ENCODE data around the gene DLD.
"Not testable (repeated sequence)": the region's sequence is repeated elsewhere in the genome, so short reads cannot be mapped to it uniquely, and the experiment has no call there.

DLD gene

GRCh38 chr7:107945332-107945731 lies 54.3 kb downstream of the DLD start:
- no peak for DNase-seq (ENCODE audit: low spot score)

GRCh38 chr7:107946451-107946850 lies 55.5 kb downstream of the DLD start:
- DNase-seq (ENCODE audit: low spot score), result no peak

GRCh38 chr7:107946881-107947280 lies 55.9 kb downstream of the DLD start:
- DNase-seq (ENCODE audit: low spot score), result peak; percentile 37

- DNase-seq (ENCODE audit: low spot score), result no peak
Observed at GRCh38 chr7:107948645-107949442, 57.9 kb downstream of the DLD start.

GRCh38 chr7:107949443-107949935 lies 58.5 kb downstream of the DLD start:
- no peak for DNase-seq (ENCODE audit: low spot score)

DNA sequence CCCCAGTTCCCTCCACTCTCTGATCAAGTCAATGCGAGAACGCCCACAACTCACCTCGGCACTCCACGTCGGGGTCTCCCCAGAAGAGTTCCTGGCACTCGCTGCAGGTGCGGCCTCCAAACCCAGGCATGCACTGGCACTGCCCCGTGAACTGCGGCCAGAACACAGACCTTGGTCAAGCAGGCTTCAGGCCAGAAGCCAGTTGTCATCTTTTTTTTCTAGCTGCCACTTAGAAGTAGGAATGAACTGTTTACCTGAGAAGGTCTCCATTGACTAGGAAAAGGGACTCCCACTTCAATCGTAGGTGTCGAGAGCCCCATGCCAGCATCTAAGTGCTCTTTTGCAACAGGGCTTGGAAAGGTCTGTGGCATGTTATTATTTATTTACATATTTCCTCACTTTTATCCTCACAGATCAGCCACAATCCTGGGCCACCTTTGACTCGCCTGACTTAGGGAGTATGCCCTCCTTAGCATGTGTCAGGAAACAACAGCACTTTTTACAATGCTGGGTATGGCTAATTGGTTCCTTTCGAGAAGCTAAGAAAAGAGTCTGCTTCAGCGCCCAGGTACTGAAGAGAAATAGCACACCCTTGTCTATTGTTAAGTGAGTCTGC lies 60.3 kb downstream of the DLD start:
- no peak for DNase-seq (ENCODE audit: low spot score)

DNA sequence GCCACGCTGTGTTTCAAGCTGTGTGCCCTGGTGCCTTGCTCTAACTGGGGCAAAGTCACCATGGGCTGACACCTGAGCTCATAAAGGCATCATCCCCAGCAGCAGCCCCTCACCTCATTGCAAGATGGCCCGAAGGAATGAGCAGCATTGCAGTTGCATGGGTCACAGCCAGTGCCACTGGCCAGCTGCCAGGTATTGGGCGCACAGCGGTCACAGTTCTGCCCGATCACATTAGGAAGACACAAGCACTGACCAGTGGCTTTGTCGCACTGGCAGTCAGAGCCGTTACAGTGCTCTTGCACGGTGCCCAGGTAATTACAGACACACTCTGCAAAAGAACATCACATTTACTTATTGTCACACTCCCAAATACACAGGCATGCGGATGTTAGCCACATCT lies 60.9 kb downstream of the DLD start:
- no peak for DNase-seq (ENCODE audit: low spot score)

DNA sequence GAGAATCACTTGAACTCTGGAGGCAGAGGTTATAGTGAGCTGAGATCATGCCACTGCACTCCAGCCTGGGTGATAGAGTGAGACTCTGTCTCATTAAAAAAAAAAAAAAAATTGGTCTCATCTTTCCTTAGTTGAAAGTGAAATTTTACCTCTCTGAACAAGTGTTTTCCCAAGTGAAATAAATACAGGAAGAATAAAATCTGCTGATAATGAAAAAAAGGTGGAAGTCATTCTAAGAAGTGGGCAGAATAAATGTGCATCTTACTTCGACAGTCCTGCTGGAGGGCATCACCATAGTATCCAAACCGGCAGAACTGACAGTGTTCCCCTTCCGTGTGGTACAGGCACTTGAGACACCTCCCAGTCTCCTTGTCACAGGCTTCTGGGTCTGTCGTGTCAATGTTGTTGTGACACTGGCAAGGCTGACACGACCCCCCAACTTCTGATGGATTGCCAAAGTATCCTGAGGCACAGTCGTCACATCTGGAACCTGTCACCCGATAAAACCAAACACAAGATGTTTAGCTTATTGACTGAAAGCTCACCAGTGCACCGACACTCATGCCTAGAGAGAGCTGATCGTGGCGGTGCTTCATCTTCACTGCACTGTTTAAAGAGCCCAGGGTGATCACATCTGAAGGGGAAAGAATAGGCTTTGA lies 62.4 kb downstream of the DLD start:
- DNase-seq (ENCODE audit: low spot score), result no peak

GRCh38 chr7:107953924-107954303 lies 62.9 kb downstream of the DLD start:
- no peak for DNase-seq (ENCODE audit: low spot score)

DNA sequence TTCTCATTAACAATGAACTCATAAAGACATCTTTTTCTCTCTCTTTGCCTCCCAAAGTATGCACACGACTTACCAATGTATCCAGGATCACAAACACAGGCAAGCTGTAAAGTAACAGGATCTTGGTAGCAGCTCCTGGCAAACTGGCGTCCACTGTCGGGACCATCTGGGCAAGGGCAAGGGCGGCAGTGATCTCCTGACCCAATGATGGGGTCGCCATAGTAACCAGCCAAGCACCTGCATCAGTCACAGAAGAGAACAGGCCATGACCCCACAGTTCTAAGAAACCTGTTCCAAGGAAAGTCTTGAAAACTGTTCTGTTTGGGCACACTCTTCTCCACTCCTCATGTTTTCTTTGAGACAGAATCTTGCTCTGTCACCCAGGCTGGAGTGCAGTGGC lies 64.4 kb downstream of the DLD start:
- no peak for DNase-seq (ENCODE audit: low spot score)

GRCh38 chr7:107956950-107957349 lies 66.0 kb downstream of the DLD start:
- not testable (repeated sequence) for DNase-seq (ENCODE audit: low spot score)

GRCh38 chr7:107957436-107957835 lies 66.5 kb downstream of the DLD start:
- DNase-seq (ENCODE audit: low spot score), result no peak

- DNase-seq (ENCODE audit: low spot score), result no peak
Observed at GRCh38 chr7:107958764-107959526, 68.0 kb downstream of the DLD start.

GRCh38 chr7:107959527-107959898 lies 68.5 kb downstream of the DLD start:
- no peak for DNase-seq (ENCODE audit: low spot score)

- no peak for DNase-seq (ENCODE audit: low spot score)
Observed at GRCh38 chr7:107960272-107960671, 69.3 kb downstream of the DLD start.

DNA sequence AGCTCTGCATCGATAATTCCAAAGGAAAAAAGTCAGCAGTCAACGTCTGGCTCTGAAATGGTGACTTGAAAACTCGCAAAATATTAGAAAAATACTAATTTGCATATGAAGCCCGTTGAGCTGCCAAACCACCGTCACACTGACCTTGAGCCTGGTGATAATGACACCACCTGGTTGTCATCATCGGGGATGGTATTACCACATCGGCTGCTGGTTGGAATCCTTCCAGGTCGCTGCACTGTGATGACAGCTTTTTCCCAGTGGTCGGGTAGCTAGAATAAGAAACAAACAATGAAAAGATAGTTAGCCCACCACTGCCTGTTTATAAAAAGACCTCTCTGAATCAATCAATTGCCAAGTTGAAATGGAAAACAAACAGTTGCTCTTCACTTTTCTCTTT lies 70.4 kb downstream of the DLD start:
- no peak for DNase-seq (ENCODE audit: low spot score)

DNA sequence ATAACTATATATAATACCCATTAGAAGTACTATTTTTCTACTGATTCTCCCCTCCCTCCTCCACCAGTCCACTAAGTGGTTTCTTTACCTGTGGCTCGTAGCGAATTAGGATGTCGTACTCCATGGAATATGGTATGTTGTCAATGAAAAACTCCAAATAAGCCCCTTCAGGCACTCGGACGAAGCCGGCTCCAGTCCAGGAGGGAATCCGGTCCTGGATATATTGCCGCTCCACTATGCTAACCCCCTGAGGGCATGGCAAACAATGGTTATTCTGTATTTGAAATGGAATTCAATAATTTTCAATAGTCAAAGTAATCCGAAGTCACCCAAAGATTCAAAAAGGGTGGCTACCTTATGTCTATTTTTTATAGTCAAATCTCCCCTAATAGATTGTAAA lies 71.8 kb downstream of the DLD start:
- DNase-seq (ENCODE audit: low spot score), result no peak

DNA sequence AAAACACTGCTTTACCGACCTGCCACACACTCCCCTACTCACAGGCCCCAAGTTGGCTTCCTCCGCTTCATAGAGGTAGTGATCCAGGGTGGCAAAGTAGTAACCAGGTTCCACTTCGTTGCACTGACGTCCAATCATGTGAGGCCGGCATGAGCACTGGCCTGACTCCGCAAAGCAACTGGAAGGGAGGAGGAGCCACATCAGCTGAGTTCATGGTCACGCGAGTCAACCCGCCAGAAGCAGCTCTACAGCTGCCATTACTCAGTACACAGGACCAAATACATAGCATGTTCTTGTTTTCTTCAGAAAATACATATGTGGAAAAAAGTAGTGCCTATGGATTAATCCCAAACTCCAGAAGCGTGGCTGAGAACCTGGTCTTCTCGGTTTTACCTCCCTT lies 73.5 kb downstream of the DLD start:
- no peak for DNase-seq (ENCODE audit: low spot score)

- DNase-seq (ENCODE audit: low spot score), result peak; percentile 53
Observed at GRCh38 chr7:107966711-107967110, 75.7 kb downstream of the DLD start.

DNA sequence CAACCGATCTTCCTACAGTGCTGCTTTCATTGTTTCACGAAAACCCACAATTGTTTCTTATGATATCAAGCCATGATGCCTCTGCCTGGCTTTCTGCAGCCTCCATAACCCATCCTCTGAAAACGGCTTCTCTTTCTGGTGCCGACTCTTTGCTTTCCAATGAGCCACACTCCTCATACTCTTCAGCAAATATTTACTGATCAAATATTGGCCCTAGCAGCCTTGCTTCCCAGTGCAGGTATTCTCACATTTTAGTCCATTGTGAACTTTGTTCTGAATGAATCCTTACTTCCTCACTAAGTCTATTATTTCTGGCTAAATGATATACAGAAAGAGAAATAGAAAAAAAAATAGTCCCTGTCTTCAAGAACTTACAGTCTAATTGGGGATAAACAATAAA lies 76.4 kb downstream of the DLD start:
- DNase-seq (ENCODE audit: low spot score), result no peak

DNA sequence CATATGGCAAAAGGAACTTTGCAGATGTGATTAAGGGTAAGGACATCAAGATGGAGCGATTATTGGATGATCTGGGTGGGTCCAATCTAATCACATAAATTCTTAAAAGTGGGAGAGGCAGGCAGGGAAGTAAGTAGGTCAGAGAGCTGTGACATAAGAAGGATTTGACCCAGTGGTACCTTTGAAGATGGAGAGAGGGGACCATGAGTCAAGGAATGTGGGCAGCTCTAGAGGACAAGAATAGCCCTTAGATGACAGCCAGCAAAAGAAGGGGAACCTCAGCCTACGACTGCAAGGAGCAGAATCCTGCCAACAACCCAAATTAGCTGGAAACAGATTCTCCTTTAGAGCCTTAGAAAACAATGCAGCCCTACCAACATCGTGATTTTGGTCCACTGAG lies 77.5 kb downstream of the DLD start:
- DNase-seq (ENCODE audit: low spot score), result no peak

DNA sequence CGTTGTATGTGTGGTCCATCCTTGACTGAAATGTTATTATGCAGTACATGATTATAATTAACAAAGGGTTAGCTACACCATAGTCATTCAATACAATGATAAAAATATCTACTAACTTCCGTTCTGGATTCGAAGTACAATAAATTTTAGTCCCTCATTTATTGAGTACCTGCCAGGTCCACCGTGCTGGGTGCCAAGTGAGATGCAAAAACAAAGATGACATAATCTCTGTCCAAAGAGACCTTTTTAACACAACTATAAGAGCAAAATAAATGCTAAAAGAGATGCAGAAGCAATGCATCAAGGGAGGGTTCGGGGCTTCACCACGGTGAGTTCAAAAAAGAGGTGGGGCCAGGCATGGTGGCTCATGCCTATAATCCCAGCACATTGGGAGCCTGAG lies 78.9 kb downstream of the DLD start:
- no peak for DNase-seq (ENCODE audit: low spot score)
